ENCODE results near the gene RBMS3.

RBMS3 gene

DNA sequence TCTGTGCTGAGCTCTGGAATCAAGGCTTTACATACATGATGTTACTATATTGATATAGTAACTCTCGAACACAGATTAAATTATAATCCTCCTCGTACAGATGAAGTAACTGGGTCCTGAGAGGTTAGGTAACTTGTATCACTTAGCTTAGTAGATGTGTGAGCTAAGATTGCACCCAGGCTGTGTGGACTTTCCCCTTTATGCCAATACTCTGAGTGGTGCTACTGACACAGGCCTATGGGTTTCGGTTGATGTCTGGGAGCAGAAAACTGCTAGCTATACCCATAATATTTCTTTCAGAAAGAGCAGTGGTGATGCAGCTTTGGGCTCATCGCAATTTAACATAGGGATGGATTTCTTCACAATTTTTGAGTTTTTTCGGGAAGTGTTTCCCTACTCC is 259.7 kb downstream of the RBMS3 start:
- DNase-seq (ENCODE audit: low read depth, low spot score): no peak
- no peak overlapping the region for H3K27ac ChIP-seq

DNA sequence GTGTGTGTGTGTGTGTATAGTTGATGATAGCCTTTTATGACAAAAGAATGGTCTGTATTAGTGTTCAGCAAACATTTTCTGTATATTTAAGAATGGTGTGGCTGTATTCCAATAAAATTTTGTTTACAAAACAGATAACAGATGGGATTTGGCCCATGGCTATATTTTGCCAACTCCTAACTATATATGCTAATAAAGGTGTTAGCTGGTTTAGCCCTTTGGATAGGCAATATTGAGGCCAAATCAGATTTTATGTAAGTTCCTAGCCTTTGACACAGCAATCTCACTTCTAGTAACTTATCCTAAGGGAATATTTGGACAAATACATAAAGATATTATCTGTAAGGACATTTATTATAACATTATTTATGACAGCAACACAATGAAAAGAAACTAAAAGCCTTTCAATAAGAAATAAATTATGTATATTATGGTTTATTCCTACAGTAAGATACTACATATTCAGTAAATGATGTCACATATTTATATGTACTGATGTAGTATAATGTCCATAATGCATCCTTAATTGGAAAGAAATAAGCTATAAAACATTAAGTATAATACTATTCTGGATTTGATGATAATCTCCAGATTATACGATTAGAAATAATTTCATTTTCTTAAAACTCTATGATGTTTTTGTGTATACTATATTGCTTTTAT is 264.0 kb downstream of the RBMS3 start:
- DNase-seq (ENCODE audit: low read depth, low spot score): no peak
- H3K27ac ChIP-seq: no peak overlapping the region

DNA sequence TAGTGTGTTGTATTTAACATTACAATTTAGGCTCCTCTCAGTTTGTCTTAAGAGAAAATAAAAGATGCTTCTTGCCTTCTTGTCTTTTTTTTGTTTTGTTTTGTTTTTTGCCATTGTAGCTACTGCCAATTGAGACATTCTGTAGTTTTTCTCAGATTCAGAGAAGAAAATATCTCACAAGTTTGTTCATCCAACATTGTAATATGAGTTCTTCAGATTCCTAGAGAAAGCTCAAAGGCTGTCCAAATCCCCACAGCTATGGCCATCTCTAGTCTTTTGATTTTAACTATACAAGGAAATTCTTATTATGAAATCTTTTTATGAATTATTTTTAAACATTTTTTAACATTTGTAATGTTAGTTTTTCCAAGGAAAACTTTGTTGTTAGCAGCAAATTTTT is 264.7 kb downstream of the RBMS3 start:
- DNase-seq (ENCODE audit: low read depth, low spot score): no peak
- H3K27ac ChIP-seq: no peak overlapping the region

DNA sequence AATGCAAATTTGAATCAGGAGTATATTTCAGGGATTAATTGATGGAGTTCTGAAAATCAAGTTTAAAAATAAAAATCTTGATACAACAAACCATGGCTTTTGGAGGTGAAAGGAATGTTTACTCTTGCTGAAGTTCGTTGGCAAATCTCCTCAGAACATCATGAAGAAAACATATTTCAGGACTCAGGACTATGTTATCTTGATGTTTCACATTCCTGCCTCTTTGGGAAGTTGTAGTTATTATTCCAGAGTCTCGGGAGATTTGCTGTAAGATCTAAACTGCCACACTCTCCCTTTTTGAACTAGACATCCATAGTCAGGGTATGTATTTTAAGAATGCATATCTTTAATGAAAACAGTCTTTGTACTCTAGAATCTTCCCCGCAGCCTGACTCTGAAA is 271.2 kb downstream of the RBMS3 start:
- H3K27ac ChIP-seq: no peak overlapping the region
- DNase-seq (ENCODE audit: low read depth, low spot score): no peak

DNA sequence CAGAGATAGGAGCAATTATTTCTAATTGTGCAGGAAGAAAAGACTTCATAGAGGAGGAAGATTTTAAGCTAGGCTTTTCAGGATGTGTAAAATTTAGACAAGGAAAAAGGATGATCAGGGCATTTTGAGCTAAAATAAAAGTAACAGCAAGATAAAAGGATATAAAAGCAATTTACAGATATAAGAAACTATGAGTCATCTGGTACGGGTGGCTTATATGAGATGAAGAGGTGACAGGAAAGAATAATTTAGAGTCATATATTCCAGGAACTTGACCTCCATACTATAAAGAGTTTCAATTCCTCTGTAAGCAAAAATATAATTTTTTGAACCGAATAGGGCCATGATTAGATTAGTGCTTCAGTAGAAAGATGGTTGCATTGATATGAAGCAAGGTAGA is 273.7 kb downstream of the RBMS3 start:
- H3K27ac ChIP-seq: no peak overlapping the region

DNA sequence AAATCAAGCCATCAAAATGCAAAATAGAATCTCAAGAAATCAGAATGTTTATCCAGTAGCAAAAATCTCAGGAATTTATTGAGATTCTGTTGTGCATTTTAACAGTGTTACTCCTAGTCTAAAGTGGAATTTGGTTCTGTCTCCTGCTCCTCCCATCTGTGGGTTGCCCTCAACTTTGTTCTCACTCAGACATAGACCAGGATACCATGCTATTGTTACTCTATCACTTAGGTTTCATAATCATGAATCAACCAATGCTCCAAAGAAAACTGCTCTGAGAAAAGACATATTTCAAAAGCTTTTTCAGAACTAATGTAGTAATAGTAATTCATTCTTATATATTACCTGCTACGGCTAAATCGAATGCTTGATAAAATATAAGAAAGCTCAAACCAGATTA is 274.7 kb downstream of the RBMS3 start:
- no peak for DNase-seq (ENCODE audit: low read depth, low spot score)
- no peak overlapping the region for H3K27ac ChIP-seq

More for the DNA sequence above, 273.7 kb downstream of the RBMS3 start:
- no peak for DNase-seq (ENCODE audit: low read depth, low spot score)

DNA sequence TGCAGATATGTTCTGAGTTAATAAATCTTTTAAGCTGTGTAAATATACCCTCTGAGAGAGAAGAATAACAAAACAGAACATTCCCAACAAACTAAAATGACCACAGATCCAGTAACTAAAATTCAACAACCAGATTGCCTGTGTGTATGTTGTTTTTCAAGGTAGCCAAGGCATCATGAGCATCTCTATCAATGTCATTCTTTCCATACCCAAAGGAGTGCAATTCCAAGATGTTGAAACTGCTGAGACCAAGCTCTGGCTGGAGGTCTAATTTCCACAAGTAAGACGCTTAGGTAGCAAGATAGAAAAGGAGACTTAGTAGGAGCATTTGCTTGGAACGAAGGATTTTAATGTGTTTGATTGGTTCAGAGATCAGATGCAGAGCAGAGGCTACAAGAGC is 276.3 kb downstream of the RBMS3 start:
- H3K27ac ChIP-seq: no peak overlapping the region
- DNase-seq (ENCODE audit: low read depth, low spot score): no peak

DNA sequence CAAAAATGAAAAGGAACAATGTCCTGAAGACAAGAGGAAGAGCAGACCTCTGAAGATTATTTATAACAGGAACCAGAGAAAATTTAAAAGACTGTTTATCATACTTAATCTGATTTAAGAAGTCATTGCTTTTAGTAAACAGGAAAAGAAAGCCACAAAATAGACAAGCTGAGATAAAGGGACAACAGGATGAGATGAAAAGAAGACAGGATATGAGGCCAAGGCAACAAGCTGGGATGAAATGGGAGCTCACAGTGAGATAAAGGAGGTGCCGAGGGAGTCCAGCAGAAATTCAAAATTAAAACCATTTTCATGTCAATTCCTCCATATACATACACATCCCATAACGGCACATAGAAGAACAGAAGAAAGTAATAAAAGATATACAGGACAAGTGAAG is 277.0 kb downstream of the RBMS3 start:
- no peak overlapping the region for H3K27ac ChIP-seq
- DNase-seq (ENCODE audit: low read depth, low spot score): no peak

DNA sequence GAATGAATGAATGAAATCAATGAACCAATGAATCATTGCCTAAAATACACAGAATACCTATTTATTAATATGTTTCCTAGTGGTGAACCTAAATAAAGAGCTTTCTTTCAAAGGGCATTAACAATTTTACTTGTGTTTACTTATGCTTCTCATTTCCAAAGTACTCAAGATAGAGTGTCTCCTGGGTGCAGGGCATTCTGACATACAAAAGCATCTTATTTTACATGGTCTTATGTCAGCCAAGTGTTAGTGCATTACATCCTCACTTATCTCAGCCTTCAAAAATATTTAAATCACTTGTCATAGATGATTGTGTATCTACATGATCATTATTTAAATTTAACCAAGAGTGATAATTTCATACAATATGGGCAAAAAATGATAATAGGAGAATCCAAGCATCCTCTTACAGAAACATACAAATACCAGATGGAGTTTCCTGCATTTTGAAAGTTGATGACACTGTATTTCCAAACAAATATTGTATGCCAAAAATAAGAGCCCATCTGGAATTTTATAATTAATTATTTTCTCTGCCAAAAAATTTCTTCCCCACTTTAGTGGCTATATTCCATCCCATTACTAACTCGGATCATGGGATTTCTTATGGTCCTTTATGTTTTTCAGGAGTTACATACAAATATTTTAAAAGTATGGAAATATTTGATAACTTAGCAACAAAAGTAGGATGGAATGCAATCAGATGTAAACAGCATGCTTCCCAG is 279.0 kb downstream of the RBMS3 start:
- no peak for DNase-seq (ENCODE audit: low read depth, low spot score)
- no peak overlapping the region for H3K27ac ChIP-seq

DNA sequence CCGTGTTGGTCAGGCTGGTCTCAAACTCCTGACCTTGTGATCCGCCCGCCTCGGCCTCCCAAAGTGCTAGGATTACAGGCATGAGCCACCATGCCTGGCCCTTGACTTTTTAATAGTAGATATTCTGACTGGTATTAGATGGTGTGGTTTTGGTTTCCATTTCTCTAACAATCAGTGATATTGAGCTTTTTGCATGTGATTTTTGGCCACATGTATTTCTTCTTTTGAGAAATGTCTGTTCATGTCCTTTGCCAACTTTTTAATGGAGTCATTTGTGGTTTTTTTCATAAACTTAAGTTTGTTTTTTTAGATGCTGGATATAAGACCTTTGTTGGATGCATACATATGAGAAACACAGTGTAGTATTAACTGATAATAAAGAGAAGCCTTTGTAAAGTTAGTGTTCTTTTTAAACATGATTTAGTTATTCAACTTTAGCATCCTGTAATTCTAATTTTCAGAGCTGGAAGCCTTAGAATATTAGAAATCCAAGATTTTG is 280.8 kb downstream of the RBMS3 start:
- DNase-seq (ENCODE audit: low read depth, low spot score): no peak
- no peak overlapping the region for H3K27ac ChIP-seq

DNA sequence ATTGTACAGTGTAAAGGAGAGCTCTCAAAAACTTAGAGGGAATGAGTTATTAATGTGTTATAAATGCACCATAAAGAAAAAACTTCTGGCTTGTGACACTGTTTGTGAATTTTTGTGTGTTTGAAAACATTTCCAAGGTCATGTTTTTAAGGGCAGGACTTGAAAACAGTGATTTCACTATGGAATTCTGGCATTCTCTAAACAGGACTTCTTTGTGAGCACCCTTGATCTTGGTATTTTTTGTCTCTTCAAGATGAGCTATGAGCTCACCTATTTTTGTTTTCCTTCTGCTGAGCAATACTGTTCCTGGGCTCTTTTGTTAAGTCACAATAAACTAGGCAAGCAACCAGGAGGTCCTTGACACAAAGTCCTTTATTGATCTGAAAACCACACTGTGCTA is 284.4 kb downstream of the RBMS3 start:
- no peak for DNase-seq (ENCODE audit: low read depth, low spot score)
- no peak overlapping the region for H3K27ac ChIP-seq

DNA sequence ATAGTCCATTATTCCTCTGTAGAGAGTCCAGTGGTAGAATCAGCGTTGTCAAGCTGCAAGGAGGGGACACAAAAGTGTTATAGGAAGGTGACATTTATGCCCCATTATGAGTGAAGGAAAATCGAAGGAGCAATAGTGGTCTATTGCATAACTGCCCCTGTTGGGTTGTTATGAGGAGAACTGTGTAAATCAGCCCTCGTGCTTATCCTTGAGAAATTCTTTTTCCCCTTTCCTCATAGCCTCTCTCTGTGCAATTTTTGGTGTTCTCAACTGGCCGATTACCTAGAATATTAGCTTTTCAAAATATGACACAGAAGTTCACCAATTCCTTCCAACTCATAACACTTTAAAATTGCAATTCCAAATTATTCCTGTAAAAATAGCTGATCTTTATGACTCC is 286.6 kb downstream of the RBMS3 start:
- DNase-seq (ENCODE audit: low read depth, low spot score): no peak
- H3K27ac ChIP-seq: no peak overlapping the region

DNA sequence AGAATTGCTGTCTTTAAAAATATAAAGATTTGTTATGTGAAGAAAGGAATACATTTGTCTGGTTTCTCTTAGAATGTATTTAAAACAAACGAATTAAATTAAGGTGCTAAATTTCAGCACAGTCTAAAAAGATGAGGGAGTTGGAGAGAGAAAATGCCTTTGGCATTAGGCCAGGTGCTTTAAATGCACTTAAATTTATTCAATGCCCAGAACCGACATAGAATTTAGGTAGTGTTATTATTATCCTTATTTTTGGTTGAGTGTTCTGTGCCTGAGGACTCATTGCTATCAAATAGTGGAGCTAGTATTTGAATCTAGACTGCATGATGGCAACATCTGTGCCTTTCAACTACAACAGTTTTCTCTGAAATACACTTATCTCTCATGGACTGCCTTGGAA is 287.5 kb downstream of the RBMS3 start:
- no peak for DNase-seq (ENCODE audit: low read depth, low spot score)
- no peak overlapping the region for H3K27ac ChIP-seq

DNA sequence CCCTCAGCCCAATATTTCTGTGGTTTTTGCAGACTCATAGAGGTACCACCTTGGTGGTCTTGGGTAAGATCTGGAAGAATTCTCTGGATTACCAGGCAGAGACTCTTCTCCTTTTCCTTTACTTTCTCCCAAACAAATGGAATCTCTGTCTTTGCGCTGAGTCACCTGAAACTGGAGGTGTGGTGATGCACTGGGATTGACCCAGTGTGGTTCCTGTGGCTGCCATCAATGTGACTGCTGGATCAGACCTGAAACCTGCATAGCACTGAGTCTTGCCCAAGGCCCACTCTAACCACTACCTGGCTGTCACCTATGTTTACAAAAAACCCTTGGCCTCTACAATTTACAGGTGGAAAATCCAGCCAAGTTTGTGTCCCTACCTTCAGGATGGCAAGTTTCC is 295.3 kb downstream of the RBMS3 start:
- H3K27ac ChIP-seq: no peak overlapping the region
- DNase-seq (ENCODE audit: low read depth, low spot score): peak; percentile 20

DNA sequence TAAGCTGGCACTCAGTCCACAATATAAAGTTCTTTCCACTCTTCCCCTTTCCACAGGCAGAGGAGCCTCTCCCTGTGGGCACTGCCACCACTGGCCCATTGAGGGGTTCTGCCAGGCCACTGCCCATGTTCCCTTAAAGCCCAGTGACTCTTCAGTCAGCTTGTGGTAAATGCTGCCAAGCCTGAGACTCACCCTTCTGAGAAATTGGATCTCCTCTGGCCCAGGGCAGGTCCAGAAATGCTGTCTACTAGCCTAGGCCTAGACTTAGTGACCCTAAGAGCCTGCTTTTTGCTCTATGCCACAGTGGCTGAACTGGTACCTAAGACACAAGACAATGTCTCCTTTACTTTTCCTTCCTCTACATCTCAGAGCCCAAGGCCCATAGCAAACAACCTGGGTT is 295.8 kb downstream of the RBMS3 start:
- H3K27ac ChIP-seq: no peak overlapping the region
- DNase-seq (ENCODE audit: low read depth, low spot score): no peak

DNA sequence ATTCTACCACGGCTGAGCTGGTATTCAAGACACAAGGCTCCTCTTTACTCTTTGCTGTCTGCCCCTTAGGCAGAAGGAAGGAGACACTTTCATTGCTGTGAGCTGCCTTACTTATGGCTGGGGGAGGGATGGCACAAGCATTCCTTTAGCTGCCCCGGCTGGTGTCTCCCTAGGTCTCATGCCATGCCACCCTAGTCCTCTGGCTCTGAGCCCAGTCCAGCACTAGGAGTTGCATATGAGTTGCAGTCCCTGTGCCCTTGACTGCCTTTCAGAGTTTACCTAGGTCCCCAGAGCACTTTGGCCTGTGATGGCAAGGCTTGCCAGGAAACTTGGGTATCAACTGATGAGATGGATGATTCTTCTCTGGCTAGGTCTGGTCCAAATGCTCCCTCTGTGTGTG is 296.4 kb downstream of the RBMS3 start:
- H3K27ac ChIP-seq: no peak overlapping the region
- no peak for DNase-seq (ENCODE audit: low read depth, low spot score)

DNA sequence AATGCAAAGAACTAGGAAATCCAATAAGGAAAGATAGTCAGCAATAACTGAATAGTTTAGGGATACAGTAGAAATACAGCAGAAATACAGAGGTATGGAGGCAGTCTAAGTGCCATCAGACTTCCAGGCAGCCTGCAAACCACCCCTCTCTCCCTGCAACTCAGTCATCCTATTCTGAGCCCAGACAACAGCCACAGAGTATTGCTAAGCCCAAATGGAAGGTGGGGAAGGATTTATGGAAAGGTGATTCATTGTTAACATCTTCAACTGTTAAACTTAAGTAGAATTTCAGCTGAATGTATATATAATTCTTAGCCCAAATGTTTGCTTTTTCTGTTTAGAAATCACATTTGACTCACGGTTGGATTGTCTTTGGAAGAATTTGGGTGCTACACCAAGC is 300.4 kb downstream of the RBMS3 start:
- no peak for DNase-seq (ENCODE audit: low read depth, low spot score)
- no peak overlapping the region for H3K27ac ChIP-seq

DNA sequence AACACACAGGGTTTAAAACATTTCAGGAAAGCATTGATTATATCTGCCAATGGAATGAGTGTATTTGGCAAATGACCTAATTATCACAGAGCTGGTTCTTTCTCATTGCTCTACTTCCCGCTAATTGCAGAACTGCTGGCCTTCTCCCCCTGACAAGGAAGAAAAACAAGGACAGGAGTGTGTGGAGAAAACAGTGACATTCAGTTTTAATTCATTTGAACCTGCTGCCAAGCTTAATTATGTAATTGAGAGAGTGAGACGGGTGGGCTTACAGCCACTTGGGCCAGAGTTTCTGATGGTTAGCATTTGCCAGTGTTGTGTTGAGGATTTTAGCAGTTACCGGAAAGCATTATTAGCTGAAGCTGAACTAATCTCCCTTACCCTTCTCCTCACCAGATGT is 301.4 kb downstream of the RBMS3 start:
- DNase-seq (ENCODE audit: low read depth, low spot score): no peak
- no peak overlapping the region for H3K27ac ChIP-seq

DNA sequence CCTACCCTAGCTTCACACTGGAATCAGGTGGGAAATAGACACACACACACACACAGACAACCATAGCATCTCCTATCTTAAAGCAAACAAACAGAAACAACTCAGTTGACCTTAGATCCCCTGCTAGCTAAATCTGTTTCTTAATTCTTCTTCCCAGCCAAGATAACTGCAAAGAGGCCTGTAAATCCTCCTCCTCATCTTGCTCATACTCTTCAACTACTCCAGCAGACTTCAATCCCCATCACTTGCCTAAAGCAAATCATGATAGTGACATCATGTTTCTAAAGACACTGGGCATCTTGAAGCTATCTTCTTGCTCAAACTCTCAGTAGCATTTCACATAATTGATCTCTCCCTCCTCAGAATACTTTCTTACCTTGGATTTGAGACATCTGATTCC is 303.0 kb downstream of the RBMS3 start:
- no peak overlapping the region for H3K27ac ChIP-seq
- DNase-seq (ENCODE audit: low read depth, low spot score): no peak

DNA sequence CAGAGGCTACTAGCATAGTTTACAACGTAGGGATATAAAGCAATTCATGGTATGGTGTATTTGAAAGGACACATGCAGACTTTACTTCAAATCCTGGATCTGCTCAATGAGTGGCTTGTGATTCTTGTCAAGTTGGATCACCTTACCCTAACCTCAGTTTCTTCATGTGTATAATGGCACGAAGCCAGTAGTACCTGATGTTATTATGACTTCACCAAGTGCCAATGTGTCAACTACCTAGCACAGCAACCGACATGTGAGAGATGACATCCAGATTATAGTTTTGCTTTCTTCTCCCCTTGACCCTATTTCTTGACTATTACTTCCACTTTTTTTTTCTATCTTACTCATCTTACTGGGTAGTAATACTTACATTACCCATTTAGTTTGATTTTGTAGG is 304.5 kb downstream of the RBMS3 start:
- DNase-seq (ENCODE audit: low read depth, low spot score): peak; percentile 14
- no peak overlapping the region for H3K27ac ChIP-seq

DNA sequence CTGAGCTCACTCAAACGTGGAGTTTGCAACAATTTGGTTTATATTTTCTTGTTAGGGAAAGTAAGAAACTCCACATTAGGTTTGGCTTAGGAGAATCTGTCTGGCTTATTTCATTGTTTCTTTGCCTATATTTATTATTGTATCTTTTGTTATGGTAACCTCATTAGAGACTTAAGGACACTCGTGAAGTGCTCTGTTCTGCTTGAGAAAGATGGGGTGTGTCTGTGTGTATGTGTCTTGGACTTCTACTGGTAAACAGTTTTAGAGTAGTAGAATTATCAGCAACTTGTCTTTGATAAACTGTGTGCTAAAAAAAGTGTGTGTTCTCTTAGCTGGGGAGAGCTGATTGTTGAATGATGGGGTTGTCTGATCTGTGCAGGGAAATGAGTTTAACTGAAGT is 306.5 kb downstream of the RBMS3 start:
- no peak for DNase-seq (ENCODE audit: low read depth, low spot score)
- H3K27ac ChIP-seq: no peak overlapping the region

DNA sequence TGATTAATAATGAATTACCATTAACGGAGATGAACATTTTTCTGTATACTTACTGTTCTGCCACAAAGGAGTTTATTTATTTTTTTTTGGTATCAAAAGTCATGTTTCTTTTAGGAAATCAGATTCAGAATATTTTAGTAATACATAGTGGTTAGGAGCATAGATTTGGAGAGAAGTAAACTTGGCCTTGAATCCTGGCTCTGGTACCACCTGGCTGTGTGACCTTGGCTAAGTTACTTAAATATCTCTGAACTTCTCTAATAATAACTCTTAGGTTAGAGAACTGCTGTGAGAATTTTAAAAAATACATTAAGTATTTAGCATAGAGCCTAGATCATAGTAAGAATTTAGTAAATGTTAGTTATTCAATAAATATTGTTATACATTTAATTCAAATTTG is 309.1 kb downstream of the RBMS3 start:
- H3K27ac ChIP-seq: no peak overlapping the region
- DNase-seq (ENCODE audit: low read depth, low spot score): no peak
